Measurements from ENCODE around the gene CA9.

Gene CA9

DNA sequence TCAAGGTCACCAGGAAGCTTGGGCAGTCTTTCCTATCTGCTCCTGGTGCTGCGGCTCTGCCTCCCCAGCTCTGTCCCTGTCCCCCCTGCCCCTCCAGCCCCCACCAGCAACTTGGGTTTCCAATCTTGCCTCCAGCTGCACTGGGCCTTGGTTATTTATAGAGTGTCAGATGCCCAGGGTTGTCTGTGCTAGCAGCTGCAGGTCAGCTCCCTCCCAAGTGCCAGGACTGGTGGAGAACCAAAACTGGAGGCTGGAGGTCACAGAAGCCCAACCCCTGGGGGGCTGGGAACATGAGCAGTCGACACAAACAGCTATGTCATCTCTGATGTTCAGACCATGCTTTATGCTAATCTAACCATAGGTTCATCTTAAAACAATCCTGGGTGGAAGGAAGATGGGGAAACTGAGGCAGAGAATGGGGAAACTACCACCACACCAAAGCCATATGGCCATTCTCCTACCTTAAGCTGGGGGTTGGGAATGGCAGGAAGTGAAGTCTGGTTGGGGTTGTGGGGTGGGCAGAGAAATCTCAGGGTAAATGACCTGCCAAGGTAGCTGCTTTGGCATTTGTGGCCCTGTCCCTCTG, 14.3 kb downstream of the CA9 start:
- no peaks in the 10 kb centered on the region for H3K9me3 Mint-ChIP-seq
- H3K36me3 Mint-ChIP-seq (ENCODE audit: low read depth), result peaks cover 38% of the 10 kb centered on the region
- H3K27me3 Mint-ChIP-seq (ENCODE audit: low read depth, poor library complexity), result no peaks in the 10 kb centered on the region
- H3K4me1 Mint-ChIP-seq, result peaks cover 69% of the 10 kb centered on the region
- DNase-seq, result no peak
- TF ChIP-seq, protein P1, sequence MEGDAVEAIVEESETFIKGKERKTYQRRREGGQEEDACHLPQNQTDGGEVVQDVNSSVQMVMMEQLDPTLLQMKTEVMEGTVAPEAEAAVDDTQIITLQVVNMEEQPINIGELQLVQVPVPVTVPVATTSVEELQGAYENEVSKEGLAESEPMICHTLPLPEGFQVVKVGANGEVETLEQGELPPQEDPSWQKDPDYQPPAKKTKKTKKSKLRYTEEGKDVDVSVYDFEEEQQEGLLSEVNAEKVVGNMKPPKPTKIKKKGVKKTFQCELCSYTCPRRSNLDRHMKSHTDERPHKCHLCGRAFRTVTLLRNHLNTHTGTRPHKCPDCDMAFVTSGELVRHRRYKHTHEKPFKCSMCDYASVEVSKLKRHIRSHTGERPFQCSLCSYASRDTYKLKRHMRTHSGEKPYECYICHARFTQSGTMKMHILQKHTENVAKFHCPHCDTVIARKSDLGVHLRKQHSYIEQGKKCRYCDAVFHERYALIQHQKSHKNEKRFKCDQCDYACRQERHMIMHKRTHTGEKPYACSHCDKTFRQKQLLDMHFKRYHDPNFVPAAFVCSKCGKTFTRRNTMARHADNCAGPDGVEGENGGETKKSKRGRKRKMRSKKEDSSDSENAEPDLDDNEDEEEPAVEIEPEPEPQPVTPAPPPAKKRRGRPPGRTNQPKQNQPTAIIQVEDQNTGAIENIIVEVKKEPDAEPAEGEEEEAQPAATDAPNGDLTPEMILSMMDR (IDR thresholded peaks at IDR 0.05), result no peak
- H3K27ac Mint-ChIP-seq, result peak overlapping the region; percentile 14
- peak overlapping the region; percentile 90 for H3K4me3 Mint-ChIP-seq

DNA sequence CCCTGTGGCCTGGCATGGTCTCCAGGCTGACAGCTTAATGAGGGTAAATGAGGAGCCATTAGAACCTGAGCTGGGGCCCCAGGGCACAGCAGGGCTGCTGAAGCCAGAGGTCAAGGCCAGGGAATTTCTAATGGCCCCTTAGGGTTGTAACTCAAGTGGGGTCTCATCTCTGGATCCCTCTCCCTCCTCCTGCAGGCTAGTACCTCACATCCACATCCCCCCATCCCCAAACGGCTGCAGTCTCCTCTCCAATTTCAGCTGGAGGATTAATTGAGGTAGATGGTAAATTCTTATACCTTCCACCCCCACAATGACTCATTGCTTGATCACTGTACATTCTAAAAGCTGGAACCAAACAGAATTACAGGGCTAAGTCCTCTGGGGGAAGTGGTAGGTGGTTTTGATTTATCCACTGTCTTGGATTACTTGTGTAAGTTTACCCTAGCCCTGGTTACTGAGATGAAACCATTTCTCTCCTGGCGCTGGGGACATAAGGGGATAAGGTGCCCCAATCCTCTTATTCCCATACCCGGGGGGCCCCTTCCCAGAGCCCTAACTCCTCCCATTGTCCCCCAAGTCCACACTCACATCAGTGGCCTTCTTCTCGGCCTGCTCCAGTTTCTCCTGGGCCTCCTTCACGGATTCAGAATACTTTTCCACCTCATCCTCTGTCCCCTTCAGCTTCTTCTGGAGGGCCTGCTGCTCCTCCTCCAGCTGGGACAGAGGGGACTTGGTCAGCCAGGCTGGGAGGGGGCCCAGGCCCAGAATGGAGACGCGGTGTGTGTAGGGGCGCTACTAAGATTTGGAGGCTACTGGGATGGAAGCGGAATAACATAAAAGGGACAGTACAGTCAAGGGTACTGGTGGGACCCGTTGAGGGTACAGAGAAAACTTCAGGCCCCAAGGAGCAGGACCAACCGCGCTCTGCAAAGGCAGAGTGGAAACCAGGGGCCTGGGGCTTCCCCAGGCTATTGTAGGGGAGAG, 15.1 kb downstream of the CA9 start:
- DNase-seq, result peak; percentile 35
- H3K36me3 Mint-ChIP-seq (ENCODE audit: low read depth), result peaks cover 30% of the 10 kb centered on the region
- H3K4me3 Mint-ChIP-seq, result peak overlapping the region; percentile 90
- H3K9me3 Mint-ChIP-seq, result no peaks in the 10 kb centered on the region
- H3K4me1 Mint-ChIP-seq, result peaks cover 61% of the 10 kb centered on the region
- TF ChIP-seq, protein P1 (IDR thresholded peaks at IDR 0.05), result no peak
- peak overlapping the region; percentile 89 for H3K27ac Mint-ChIP-seq
- no peaks in the 10 kb centered on the region for H3K27me3 Mint-ChIP-seq (ENCODE audit: low read depth, poor library complexity)

DNA sequence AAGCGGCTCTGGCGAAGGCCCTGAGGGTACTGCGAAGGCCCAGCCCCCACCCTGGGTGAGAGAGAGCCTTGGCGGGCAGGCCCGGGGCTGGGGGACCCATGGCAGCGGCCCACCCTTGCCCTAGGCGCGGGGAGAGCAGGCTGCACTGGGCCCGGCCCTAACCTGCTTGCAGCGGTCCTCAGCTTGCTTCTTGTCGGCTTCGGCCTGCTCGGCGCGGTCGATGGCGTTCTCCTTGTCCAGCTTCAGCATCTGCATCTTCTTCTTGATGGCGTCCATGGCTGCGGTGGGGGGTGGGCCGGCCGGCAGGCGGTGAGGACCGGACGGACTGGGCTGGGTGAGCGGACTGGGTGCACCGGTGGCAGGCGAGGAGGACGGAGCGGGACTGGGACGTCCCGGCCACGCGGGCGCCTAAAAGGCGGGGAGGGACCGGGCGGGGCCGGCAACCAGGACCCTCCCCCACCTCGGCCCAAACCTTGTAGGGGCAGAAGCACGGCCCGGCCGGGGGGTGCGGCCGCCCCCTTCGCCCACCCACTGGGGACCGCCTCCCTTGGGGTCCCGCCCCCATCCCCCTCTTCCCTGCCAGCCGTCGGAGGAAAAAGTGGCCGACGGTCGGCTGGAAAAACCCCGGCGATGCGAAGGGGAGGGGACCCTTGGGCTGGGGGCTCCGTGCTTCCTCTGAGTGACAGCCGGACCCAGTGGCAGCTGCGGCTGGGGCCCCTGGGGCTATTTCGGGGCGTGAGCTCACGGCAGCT, 16.0 kb downstream of the CA9 start, which contains the start of gene TPM2:
TPM2 (minus strand) TSS at position 384 of the 752 bp plus-strand sequence; CDS start at position 276, 108 bp downstream.
- Mint-ChIP-seq H3K27ac (peak within 1 kb of the TSS; percentile 89), H3K36me3 (ENCODE audit: low read depth) (peaks cover 21% of the 10 kb centered on the region), H3K4me1 (peaks cover 54% of the 10 kb centered on the region), H3K9me3 (no peaks in the 10 kb centered on the region), H3K27me3 (ENCODE audit: low read depth, poor library complexity) (no peaks in the 10 kb centered on the region), H3K4me3 (peak within 1 kb of the TSS; percentile 90)
- TF ChIP-seq, protein P1 (IDR thresholded peaks at IDR 0.05), result no peak
- DNase-seq, result peak; percentile 64

DNA sequence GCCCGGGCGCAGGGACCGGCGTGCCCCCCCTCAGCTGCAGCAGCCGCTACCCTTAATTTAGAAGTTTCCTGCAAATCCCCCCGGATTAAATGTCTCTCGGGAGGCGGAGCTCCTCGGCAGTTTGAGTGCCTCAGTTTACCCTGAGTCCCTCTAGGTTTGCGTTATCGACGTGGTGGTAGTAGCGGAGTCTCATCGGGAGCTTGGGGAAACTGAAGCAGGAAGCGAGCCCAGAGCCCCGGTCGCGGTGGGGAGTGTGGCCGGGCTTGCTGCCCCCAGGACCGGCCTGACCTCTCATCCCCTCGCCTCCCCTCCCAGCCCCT, 16.5 kb downstream of the CA9 start:
- Mint-ChIP-seq H3K27ac (no peak overlapping the region), H3K27me3 (ENCODE audit: low read depth, poor library complexity) (no peaks in the 10 kb centered on the region), H3K9me3 (no peaks in the 10 kb centered on the region), H3K4me1 (peaks cover 52% of the 10 kb centered on the region), H3K36me3 (ENCODE audit: low read depth) (peaks cover 17% of the 10 kb centered on the region), H3K4me3 (peak overlapping the region; percentile 82)
- no peak for DNase-seq
- TF ChIP-seq, protein P1 (IDR thresholded peaks at IDR 0.05), result no peak

DNA sequence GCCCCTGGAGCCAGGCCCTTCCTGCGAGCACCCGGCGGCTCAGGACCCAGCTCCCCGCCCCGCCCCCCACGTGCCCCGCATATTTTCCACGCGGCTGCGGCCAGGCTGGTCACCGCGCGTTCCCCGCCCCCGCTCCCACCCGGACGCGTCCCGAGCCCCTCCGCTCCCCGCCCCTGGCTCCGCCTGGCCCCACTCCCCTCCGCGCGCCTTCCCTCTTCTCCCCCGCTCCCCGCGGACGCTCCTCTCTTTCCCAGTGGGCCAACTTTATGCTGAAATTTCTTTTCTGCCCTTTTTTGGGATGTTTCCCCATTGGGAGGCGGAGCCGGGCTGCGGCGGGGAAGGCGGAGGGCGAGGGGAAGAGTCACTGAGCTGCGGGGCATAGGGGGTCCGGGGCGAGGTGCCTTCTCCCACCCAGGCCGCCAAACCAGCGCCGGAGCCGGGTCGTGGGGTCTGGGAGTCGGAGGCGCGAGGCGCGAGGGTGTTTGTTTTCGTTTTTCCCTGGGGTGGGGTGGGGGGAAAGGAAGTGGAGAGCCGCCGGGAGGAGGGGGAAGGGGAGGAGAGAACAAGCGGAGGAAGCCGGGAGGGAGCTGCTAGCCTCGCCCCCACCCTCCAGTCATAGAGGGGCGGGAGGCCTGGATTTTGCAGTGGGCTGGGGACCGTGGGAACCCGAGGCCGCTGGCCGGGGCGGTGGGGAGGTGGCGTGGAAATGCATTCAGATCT, 17.0 kb downstream of the CA9 start:
- peak overlapping the region; percentile 85 for H3K4me3 Mint-ChIP-seq
- no peak overlapping the region for H3K27ac Mint-ChIP-seq
- peaks cover 47% of the 10 kb centered on the region for H3K4me1 Mint-ChIP-seq

More for the DNA sequence above, 17.0 kb downstream of the CA9 start:
- H3K36me3 Mint-ChIP-seq (ENCODE audit: low read depth), result peaks cover 12% of the 10 kb centered on the region
- TF ChIP-seq, protein P1 (IDR thresholded peaks at IDR 0.05), result no peak
- no peaks in the 10 kb centered on the region for H3K27me3 Mint-ChIP-seq (ENCODE audit: low read depth, poor library complexity)
- peak; percentile 77 for DNase-seq
- H3K9me3 Mint-ChIP-seq, result no peaks in the 10 kb centered on the region

All from nephron progenitor cell (in vitro differentiated cells).